Caco-2 (cell line): ENCODE data around the gene VPS26B. TPM values are rescaled to one million over a fixed set of nuclear protein-coding genes. Genes with fewer than 3 reads are reported as not detected.

Experiments
- BruUV-seq: library from RNA; stranded (reverse); fragments of 400-500 nt; replicated peaks from 2 replicates; lab custom pipeline; 2021; lab: Mats Ljungman, UMichigan
- CTCF ChIA-PET: fragments of 300-600 bp; sonication (Branson Sonifier 250); formaldehyde crosslinking; loops from one replicate; lab custom pipeline; 2022; ENCODE audit warnings: antibody characterized with exemption; lab: Charles Lee
- POLR2A ChIA-PET: fragments of 300-600 bp; sonication (Branson Sonifier 250); formaldehyde crosslinking; loops from one replicate; lab custom pipeline; 2022; ENCODE audit warnings: antibody characterized with exemption; lab: Charles Lee
- DNase-seq, 2 experiments: peaks; one replicate each; pipeline versions ENCODE4 v3.0.0 to v3.0.0-alpha.2; 2020 to 2022
- H3K27me3 ChIP-seq: replicated peaks from 2 replicates; pipeline ENCODE4 v1.6.0; 2011; ENCODE audit warnings: low read length; ENCODE audit not compliant: control insufficient read depth, insufficient read depth
- H3K36me3 ChIP-seq: 2 replicates; pipeline ENCODE4 v1.5.1; 2011; ENCODE audit warnings: low read length; ENCODE audit not compliant: control insufficient read depth, insufficient read depth
- H3K4me1 ChIP-seq: fragments of 250-450 bp; sonication (Bioruptor Pico); 2 replicates; pipeline ENCODE4 v1.5.1; 2020; ENCODE audit warnings: mild to moderate bottlenecking
- H3K4me3 ChIP-seq: 2 replicates; pipeline ENCODE4 v1.5.1; 2011; ENCODE audit warnings: low read depth, mild to moderate bottlenecking, control low read depth, low read length
- H3K9me3 ChIP-seq: fragments of 250-450 bp; sonication (Bioruptor Pico); 2 replicates; pipeline ENCODE4 v1.5.1; 2020; ENCODE audit warnings: mild to moderate bottlenecking, moderate library complexity
- H3K27ac Mint-ChIP-seq: one replicate; pipeline ENCODE4 v1.8.0; 2022; ENCODE audit warnings: mixed read lengths; ENCODE audit not compliant: unreplicated experiment
- H3K27me3 Mint-ChIP-seq: one replicate; pipeline ENCODE4 v1.8.0; 2022; ENCODE audit warnings: mixed read lengths; ENCODE audit not compliant: insufficient read depth, unreplicated experiment
- H3K36me3 Mint-ChIP-seq: one replicate; pipeline ENCODE4 v1.8.0; 2022; ENCODE audit warnings: mild to moderate bottlenecking, mixed read lengths; ENCODE audit not compliant: insufficient read depth, unreplicated experiment
- H3K4me1 Mint-ChIP-seq: one replicate; pipeline ENCODE4 v1.8.0; 2022; ENCODE audit warnings: low read depth, mixed read lengths; ENCODE audit not compliant: unreplicated experiment
- H3K4me3 Mint-ChIP-seq: one replicate; pipeline ENCODE4 v1.8.0; 2022; ENCODE audit warnings: mild to moderate bottlenecking, moderate library complexity, mixed read lengths; ENCODE audit not compliant: unreplicated experiment
- H3K9me3 Mint-ChIP-seq: one replicate; pipeline ENCODE4 v1.8.0; 2022; ENCODE audit warnings: mixed read lengths; ENCODE audit not compliant: unreplicated experiment
- CTCF ChIP-seq, 2 experiments: fragments of 200-600 bp in 1 of 2; IDR thresholded peaks; 1 replicate in 1 of 2; 2 replicates in 1 of 2; pipeline versions ENCODE4 v1.5.1 to v1.8.0; 2011 to 2022; ENCODE audit warnings: antibody characterized with exemption in 1 of 2, control low read depth in 1 of 2, inconsistent platforms in 1 of 2, low read depth in 1 of 2, low read length in 1 of 2, mild to moderate bottlenecking in 1 of 2, moderate library complexity in 1 of 2; ENCODE audit not compliant: insufficient read depth in 1 of 2, severe bottlenecking in 1 of 2, unreplicated experiment in 1 of 2
- intact Hi-C: fragments of 100-400 bp; cut with micrococcal nuclease; formaldehyde crosslinking; loops from one replicate; pipeline ENCODE4 v1.10.0; 2022; ENCODE audit not compliant: unreplicated experiment
- total RNA-seq: library from RNA; stranded (reverse); gene quantifications from 2 replicates; pipeline ENCODE4 v1.2.3, GENCODE V29; 2022

Gene VPS26B
- total RNA-seq, 1 experiment from 2014 or later = 78.1 TPM

GRCh38 chr11:134240592-134240991 lies 16.1 kb downstream of the VPS26B start:
- Histone ChIP-seq H3K4me1 (no peaks in the 10 kb centered on the region), H3K36me3 (0 out of 2 replicates have a peak, but pooled peaks cover 3% of the 10 kb centered on the region), H3K27me3 (no peaks in the 10 kb centered on the region), H3K4me3 (no peak overlapping the region), H3K9me3 (no peaks in the 10 kb centered on the region)
- H3K36me3 Mint-ChIP-seq = peaks cover 31% of the 10 kb centered on the region
- no peaks in the 10 kb centered on the region for H3K4me1 Mint-ChIP-seq
- TF ChIP-seq CTCF (IDR thresholded peaks at IDR 0.05; ENCODE audit: insufficient read depth in 1 of 2, low read depth in 1 of 2, low read length in 1 of 2, severe bottlenecking in 1 of 2, unreplicated experiment in 1 of 2) = no peak
- H3K27me3 Mint-ChIP-seq = no peaks in the 10 kb centered on the region
- DNase-seq = peak in 1 of 2 experiments; percentile 17
- no TSS peak for BruUV-seq
- no peaks in the 10 kb centered on the region for H3K9me3 Mint-ChIP-seq
- H3K27ac Mint-ChIP-seq = no peak overlapping the region
- no peak overlapping the region for H3K4me3 Mint-ChIP-seq
- ChIA-PET CTCF (interaction anchor here (1.0 kb wide), 1 partner anchor 14 kb away, joined by 3 read pairs; no protein-coding TSS in a partner anchor), POLR2A (no interaction called here)
- intact Hi-C loops = no loop called here

GRCh38 chr11:134242376-134242775 lies 17.9 kb downstream of the VPS26B start:
- no peak for TF ChIP-seq CTCF (IDR thresholded peaks at IDR 0.05; ENCODE audit: insufficient read depth in 1 of 2, low read depth in 1 of 2, low read length in 1 of 2, severe bottlenecking in 1 of 2, unreplicated experiment in 1 of 2)
- POLR2A ChIA-PET = no interaction called here
- 0 out of 2 replicates have a peak, but pooled peaks cover 3% of the 10 kb centered on the region for H3K36me3 ChIP-seq
- no peaks in the 10 kb centered on the region for H3K27me3 ChIP-seq
- peaks cover 34% of the 10 kb centered on the region for H3K36me3 Mint-ChIP-seq
- H3K27ac Mint-ChIP-seq = no peak overlapping the region
- no peaks in the 10 kb centered on the region for H3K27me3 Mint-ChIP-seq
- no peaks in the 10 kb centered on the region for H3K4me1 ChIP-seq
- H3K4me1 Mint-ChIP-seq = no peaks in the 10 kb centered on the region
- no peaks in the 10 kb centered on the region for H3K9me3 Mint-ChIP-seq
- DNase-seq = peak in 1 of 2 experiments; percentile 24
- CTCF ChIA-PET = interaction anchor here (1.0 kb wide), 1 partner anchor 20 kb away, joined by 3 read pairs; no protein-coding TSS in a partner anchor
- no peak overlapping the region for H3K4me3 ChIP-seq
- BruUV-seq = no TSS peak
- no peak overlapping the region for H3K4me3 Mint-ChIP-seq
- intact Hi-C loops = no loop called here
- H3K9me3 ChIP-seq = no peaks in the 10 kb centered on the region

DNA sequence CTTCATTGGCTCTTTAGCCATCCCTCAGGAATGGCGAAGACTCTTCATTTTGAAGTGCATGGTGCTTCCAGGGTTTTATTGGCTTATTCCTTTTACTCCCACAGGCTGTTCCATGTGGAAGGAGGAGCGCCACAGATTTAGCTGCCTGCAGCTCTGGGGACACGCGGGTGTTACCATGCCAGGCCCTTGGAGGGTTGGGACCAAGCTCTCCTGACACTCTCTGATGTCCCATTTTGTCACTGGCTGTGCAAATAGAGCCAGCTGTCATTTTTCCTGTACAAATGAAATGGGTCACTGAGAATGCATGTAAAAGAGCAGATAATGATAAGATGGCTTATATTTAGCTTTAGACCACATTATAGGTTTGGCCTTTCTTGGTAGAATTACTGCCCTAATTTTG lies 19.4 kb downstream of the VPS26B start:
- Mint-ChIP-seq H3K4me1 (no peaks in the 10 kb centered on the region), H3K27ac (no peak overlapping the region), H3K27me3 (no peaks in the 10 kb centered on the region), H3K9me3 (no peaks in the 10 kb centered on the region), H3K4me3 (no peak overlapping the region), H3K36me3 (peaks cover 41% of the 10 kb centered on the region)
- ChIA-PET CTCF (interaction anchor here (1.0 to 2.2 kb wide), 7 partner anchors 9 to 316 kb away, joined by 3 to 14 read pairs (median 3); partner anchors contain the start of genes ACAD8, NCAPD3, THYN1 and VPS26B), POLR2A (no interaction called here)
- H3K4me3 ChIP-seq = no peak overlapping the region
- H3K4me1 ChIP-seq = no peaks in the 10 kb centered on the region
- H3K27me3 ChIP-seq = no peaks in the 10 kb centered on the region
- no peaks in the 10 kb centered on the region for H3K9me3 ChIP-seq
- intact Hi-C loops = loop anchor here (1.0 to 2.0 kb wide), 2 partner anchors 19 to 37 kb away; partner anchors contain the start of gene VPS26B
- DNase-seq = peak in 1 of 2 experiments; percentile 16
- no peak for TF ChIP-seq CTCF (IDR thresholded peaks at IDR 0.05; ENCODE audit: insufficient read depth in 1 of 2, low read depth in 1 of 2, low read length in 1 of 2, severe bottlenecking in 1 of 2, unreplicated experiment in 1 of 2)
- H3K36me3 ChIP-seq = 0 out of 2 replicates have a peak, but pooled peaks cover 3% of the 10 kb centered on the region
- BruUV-seq = no TSS peak
